Heart left ventricle (tissue), 13 donors: ENCODE measurements around the gene EZH1.
"Not testable (repeated sequence)": the region's sequence is repeated elsewhere in the genome, so short reads cannot be mapped to it uniquely, and the experiment has no call there.

Experiments used
- POLR2A ChIP-seq, 2 donors: fragments of 450-650 bp; IDR thresholded peaks; one replicate each; pipeline ENCODE4 v1.6.1; 2017; ENCODE audit warnings: antibody characterized with exemption in 2 of 2, mild to moderate bottlenecking in 2 of 2, moderate library complexity in 2 of 2
- TF ChIP-seq, protein P1 (sequence below), 12 donors: fragments of 200-600 bp; sonication (generic) in 4 of 12; IDR thresholded peaks; one replicate each; pipeline versions ENCODE4 v1.5.0 to v1.8.0; 2018 to 2022; ENCODE audit warnings: antibody characterized with exemption in 12 of 12, mild to moderate bottlenecking in 5 of 12
- donor health status: ischemic (EF 13 %, LVEDD 7.1; RV severe dilation, severe dysfunction).
- donor health status: DM: no; HTN: yes; CAD: no.
- donor health status: DM: no; HTN: no; CAD: no.
- donor health status: ischemic (EF 25% LVEDD 6.9; RV normal size, moderate dysfunction).
- donor health status: ischemic (EF 25% LVEDD 5.7; RV mildly dilated, moderate dysfunction).
- donor health status: ischemic (EF 35%, LVEDD 5.7; RV mildly dilated, moderate dysfunction).
- donor health status: nonischemic (EF 11% LVEDD 7.7; RV severe dilation, severe dysfunction).
- donor health status: DM: yes; HTN: yes; CAD: no.
- donor health status: PGD.
- donor health status: ischemic (EF 29% LVEDD 5.4; RV normal size, mild dysfunction).
- donor health status: nonischemic (EF 23%, LVEDD 6.1; RV moderate dilation, normal function).

GRCh38 chr17:42768006-42768405, 23.2 kb upstream of the EZH1 start:
- TF ChIP-seq, protein P1, sequence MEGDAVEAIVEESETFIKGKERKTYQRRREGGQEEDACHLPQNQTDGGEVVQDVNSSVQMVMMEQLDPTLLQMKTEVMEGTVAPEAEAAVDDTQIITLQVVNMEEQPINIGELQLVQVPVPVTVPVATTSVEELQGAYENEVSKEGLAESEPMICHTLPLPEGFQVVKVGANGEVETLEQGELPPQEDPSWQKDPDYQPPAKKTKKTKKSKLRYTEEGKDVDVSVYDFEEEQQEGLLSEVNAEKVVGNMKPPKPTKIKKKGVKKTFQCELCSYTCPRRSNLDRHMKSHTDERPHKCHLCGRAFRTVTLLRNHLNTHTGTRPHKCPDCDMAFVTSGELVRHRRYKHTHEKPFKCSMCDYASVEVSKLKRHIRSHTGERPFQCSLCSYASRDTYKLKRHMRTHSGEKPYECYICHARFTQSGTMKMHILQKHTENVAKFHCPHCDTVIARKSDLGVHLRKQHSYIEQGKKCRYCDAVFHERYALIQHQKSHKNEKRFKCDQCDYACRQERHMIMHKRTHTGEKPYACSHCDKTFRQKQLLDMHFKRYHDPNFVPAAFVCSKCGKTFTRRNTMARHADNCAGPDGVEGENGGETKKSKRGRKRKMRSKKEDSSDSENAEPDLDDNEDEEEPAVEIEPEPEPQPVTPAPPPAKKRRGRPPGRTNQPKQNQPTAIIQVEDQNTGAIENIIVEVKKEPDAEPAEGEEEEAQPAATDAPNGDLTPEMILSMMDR (IDR thresholded peaks at IDR 0.05), result not testable (repeated sequence)
- not testable (repeated sequence) for TF ChIP-seq POLR2A (IDR thresholded peaks at IDR 0.05)
